Tibial nerve (tissue), 4 donors: Measurements from ENCODE around the gene EXOC4.

Experiments
- CTCF ChIP-seq, 5 experiments: fragments of 200-600 bp in 3 of 5; fragments of 450-650 bp in 2 of 5; sonication (generic) in 3 of 5; IDR thresholded peaks; one replicate each; pipeline ENCODE4 v1.5.1; 2016 to 2019; ENCODE audit warnings: antibody characterized with exemption in 5 of 5, mild to moderate bottlenecking in 3 of 5, moderate library complexity in 2 of 5
- EP300 ChIP-seq, 2 donors: sonication (generic); formaldehyde crosslinking; IDR thresholded peaks; one replicate each; pipeline ENCODE4 v1.6.1; 2017; ENCODE audit warnings: antibody characterized with exemption in 2 of 2, mild to moderate bottlenecking in 1 of 2
- POLR2A ChIP-seq, 2 donors: fragments of 450-650 bp; IDR thresholded peaks; one replicate each; pipeline ENCODE4 v1.6.1; 2017; ENCODE audit warnings: antibody characterized with exemption in 2 of 2, mild to moderate bottlenecking in 2 of 2, moderate library complexity in 2 of 2

- TF ChIP-seq EP300 (IDR thresholded peaks at IDR 0.05) = no peak
- no peak for TF ChIP-seq CTCF (IDR thresholded peaks at IDR 0.05)
- TF ChIP-seq POLR2A (IDR thresholded peaks at IDR 0.05) = no peak
These were observed 244.2 kb downstream of the EXOC4 start for GRCh38 chr7:133497061-133497460.
